B cell (primary cell): ENCODE measurements around the gene EHD1. TPM values are rescaled to one million over a fixed set of nuclear protein-coding genes. Genes with fewer than 3 reads are reported as not detected.
"Not testable (repeated sequence)": the region's sequence is repeated elsewhere in the genome, so short reads cannot be mapped to it uniquely, and the experiment has no call there.

Source experiments
- ATAC-seq: fragments of 200-7000 bp; cut with Tn5 transposase; one replicate; pipeline ENCODE4 v1.10.0; 2021; ENCODE audit warnings: low read depth, mild to moderate bottlenecking, moderate number of reproducible peaks, moderate library complexity
- CTCF ChIA-PET: fragments of 350-600 bp; sonication (Branson Sonifier 250); formaldehyde crosslinking; loops from one replicate; lab custom pipeline; 2021; ENCODE audit warnings: antibody characterized with exemption, inconsistent platforms; lab: Charles Lee
- POLR2A ChIA-PET: fragments of 350-600 bp; sonication (Branson Sonifier 250); formaldehyde crosslinking; loops from one replicate; lab custom pipeline; 2021; ENCODE audit warnings: antibody characterized with exemption; lab: Charles Lee
- DNase-seq: peaks from one replicate; pipeline ENCODE4 v3.0.0; 2013
- H2AFZ ChIP-seq: 2 replicates; pipeline ENCODE4 v1.6.1; 2012; ENCODE audit warnings: mild to moderate bottlenecking, low read depth, low read length; ENCODE audit not compliant: insufficient read depth, poor library complexity, severe bottlenecking
- H3K27ac ChIP-seq, 2 donors: 1 replicate in 1 of 2; 2 replicates in 1 of 2; pipeline ENCODE4 v1.5.1; 2012 to 2013; ENCODE audit warnings: low read length in 2 of 2, mild to moderate bottlenecking in 2 of 2, moderate library complexity in 1 of 2
- H3K27me3 ChIP-seq, 4 experiments: fragments of 200-600 bp in 1 of 4; sonication (generic) in 1 of 4; replicated peaks in 1 of 4; 1 replicate in 2 of 4; 2 replicates in 2 of 4; pipeline versions ENCODE4 v1.6.1 to v1.7.0; 2013 to 2016; ENCODE audit warnings: low read length in 3 of 4, mild to moderate bottlenecking in 2 of 4, mixed read lengths in 1 of 4, moderate library complexity in 1 of 4; ENCODE audit not compliant: insufficient read depth in 4 of 4, control insufficient read depth in 3 of 4; ENCODE audit errors: control extremely low read depth in 1 of 4
- H3K36me3 ChIP-seq, 2 experiments: replicated peaks in 1 of 2; 1 replicate in 1 of 2; 2 replicates in 1 of 2; pipeline versions ENCODE4 v1.6.1 to v1.7.1; 2013; ENCODE audit warnings: low read length in 1 of 2; ENCODE audit not compliant: insufficient read depth in 2 of 2, control insufficient read depth in 1 of 2; ENCODE audit errors: control extremely low read depth in 1 of 2, extremely low read depth in 1 of 2
- H3K4me1 ChIP-seq, 2 donors: fragments of 200-600 bp in 1 of 2; sonication (generic) in 1 of 2; 1 replicate in 1 of 2; 2 replicates in 1 of 2; pipeline versions ENCODE4 v1.5.1 to v1.6.1; 2013 to 2017; ENCODE audit warnings: low read length in 2 of 2; ENCODE audit not compliant: control insufficient read depth in 2 of 2, insufficient read depth in 2 of 2
- H3K4me2 ChIP-seq: replicated peaks from 2 replicates; pipeline ENCODE3; 2012; ENCODE audit warnings: mild to moderate bottlenecking, low read depth, low read length; ENCODE audit not compliant: poor library complexity, severe bottlenecking
- H3K4me3 ChIP-seq, 5 experiments: fragments of 200-600 bp in 1 of 5; sonication (generic) in 1 of 5; 1 replicate in 3 of 5; 2 replicates in 2 of 5; pipeline versions ENCODE4 v1.5.1 to v1.7.0; 2011 to 2016; ENCODE audit warnings: low read length in 4 of 5, mild to moderate bottlenecking in 4 of 5, low read depth in 2 of 5, control low read depth in 1 of 5, moderate library complexity in 1 of 5; ENCODE audit not compliant: insufficient read depth in 1 of 5; ENCODE audit errors: control extremely low read depth in 1 of 5, extremely low read depth in 1 of 5
- H3K79me2 ChIP-seq: fragments of 200-600 bp; sonication (generic); one replicate; pipeline ENCODE4 v1.6.0; 2016; ENCODE audit warnings: low read length; ENCODE audit not compliant: control insufficient read depth, insufficient read depth
- H3K9ac ChIP-seq: fragments of 200-600 bp; sonication (generic); 2 replicates; pipeline ENCODE4 v1.6.1; 2017; ENCODE audit warnings: mild to moderate bottlenecking, low read length, moderate library complexity
- H3K9me3 ChIP-seq, 3 donors: one replicate each; pipeline versions ENCODE4 v1.6.1 to v1.7.1; 2013; ENCODE audit warnings: low read length in 2 of 3; ENCODE audit not compliant: control insufficient read depth in 2 of 3, insufficient read depth in 1 of 3; ENCODE audit errors: control extremely low read depth in 1 of 3
- H4K20me1 ChIP-seq: 2 replicates; pipeline ENCODE4 v1.6.0; 2012; ENCODE audit warnings: mild to moderate bottlenecking, low read length; ENCODE audit not compliant: insufficient read depth, control insufficient read depth, poor library complexity, severe bottlenecking
- H3K27ac Mint-ChIP-seq: one replicate; pipeline ENCODE4 v1.8.0; 2021; ENCODE audit warnings: mixed read lengths
- H3K27me3 Mint-ChIP-seq: one replicate; pipeline ENCODE4 v1.8.0; 2021; ENCODE audit warnings: mixed read lengths
- H3K4me1 Mint-ChIP-seq: one replicate; pipeline ENCODE4 v1.8.0; 2021; ENCODE audit warnings: mixed read lengths
- H3K4me3 Mint-ChIP-seq: one replicate; pipeline ENCODE4 v1.8.0; 2021; ENCODE audit warnings: mixed read lengths
- H3K9me3 Mint-ChIP-seq: one replicate; pipeline ENCODE4 v1.8.0; 2022; ENCODE audit warnings: mixed read lengths; ENCODE audit not compliant: insufficient read depth
- EZH2 ChIP-seq: IDR thresholded peaks from 2 replicates; pipeline ENCODE4 v1.6.1; 2012; ENCODE audit warnings: borderline replicate concordance, low read depth, mild to moderate bottlenecking, moderate library complexity, low read length; ENCODE audit not compliant: insufficient read depth, poor library complexity, severe bottlenecking
- WGBS: methylation state at CpG from one replicate; pipeline ENCODE4 v1.1.5; 2013; ENCODE audit warnings: missing lambda C conversion rate; ENCODE audit not compliant: insufficient coverage; 5-methylcytosine and 5-hydroxymethylcytosine counted together
- intact Hi-C: fragments of 100-400 bp; cut with micrococcal nuclease; formaldehyde crosslinking; loops from one replicate; pipeline ENCODE4 v1.10.0; 2022
- polyA plus RNA-seq: library from polyadenylated mRNA; depleted of rRNA; stranded (reverse); fragments of >200 nt; gene quantifications from 2 replicates; pipeline ENCODE4 v1.2.3, GENCODE V29; 2012
- total RNA-seq, 2 donors: library from RNA; stranded (reverse); fragments of 120-200 nt in 1 of 2; gene quantifications; 1 replicate in 1 of 2; 2 replicates in 1 of 2; pipeline versions ENCODE4 v1.2.3 to v1.2.4, GENCODE V29; 2013 to 2022
- TF ChIP-seq, protein P1 (sequence below): fragments of 200-600 bp; IDR thresholded peaks from one replicate; pipeline ENCODE4 v1.8.0; 2022; ENCODE audit warnings: antibody characterized with exemption, mild to moderate bottlenecking

The EHD1 gene
- total and polyA plus RNA-seq, 2 donors (not counting 1 experiment from before 2014, with no cell fraction given), result 208 to 280 TPM

DNA sequence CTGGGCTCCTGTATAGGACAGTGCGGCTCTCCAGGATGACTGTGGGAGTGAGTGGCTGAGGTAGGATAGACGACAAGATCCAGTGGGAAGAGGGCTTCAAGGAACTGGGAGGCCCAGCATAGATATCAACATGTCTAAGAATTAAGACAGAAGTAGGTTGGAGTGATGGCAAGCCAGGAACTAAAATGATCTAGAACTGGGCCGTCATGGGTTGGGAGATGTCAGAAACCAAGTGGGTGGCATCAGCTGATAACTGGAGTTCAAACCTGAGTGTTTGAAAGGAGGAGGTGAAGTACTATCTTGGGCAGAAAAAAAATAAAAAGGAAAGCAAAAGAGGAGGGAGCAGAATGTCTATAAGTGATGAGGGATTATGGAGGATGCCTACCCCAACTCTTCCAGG is 60.9 kb downstream of the EHD1 start:
- H3K36me3 ChIP-seq, result no peaks in the 10 kb centered on the region
- Mint-ChIP-seq H3K27me3 (no peaks in the 10 kb centered on the region), H3K27ac (no peak overlapping the region), H3K4me1 (peaks cover 17% of the 10 kb centered on the region), H3K9me3 (no peaks in the 10 kb centered on the region), H3K4me3 (no peak overlapping the region)
- no peaks in the 10 kb centered on the region for H4K20me1 ChIP-seq
- TF ChIP-seq, protein P1, sequence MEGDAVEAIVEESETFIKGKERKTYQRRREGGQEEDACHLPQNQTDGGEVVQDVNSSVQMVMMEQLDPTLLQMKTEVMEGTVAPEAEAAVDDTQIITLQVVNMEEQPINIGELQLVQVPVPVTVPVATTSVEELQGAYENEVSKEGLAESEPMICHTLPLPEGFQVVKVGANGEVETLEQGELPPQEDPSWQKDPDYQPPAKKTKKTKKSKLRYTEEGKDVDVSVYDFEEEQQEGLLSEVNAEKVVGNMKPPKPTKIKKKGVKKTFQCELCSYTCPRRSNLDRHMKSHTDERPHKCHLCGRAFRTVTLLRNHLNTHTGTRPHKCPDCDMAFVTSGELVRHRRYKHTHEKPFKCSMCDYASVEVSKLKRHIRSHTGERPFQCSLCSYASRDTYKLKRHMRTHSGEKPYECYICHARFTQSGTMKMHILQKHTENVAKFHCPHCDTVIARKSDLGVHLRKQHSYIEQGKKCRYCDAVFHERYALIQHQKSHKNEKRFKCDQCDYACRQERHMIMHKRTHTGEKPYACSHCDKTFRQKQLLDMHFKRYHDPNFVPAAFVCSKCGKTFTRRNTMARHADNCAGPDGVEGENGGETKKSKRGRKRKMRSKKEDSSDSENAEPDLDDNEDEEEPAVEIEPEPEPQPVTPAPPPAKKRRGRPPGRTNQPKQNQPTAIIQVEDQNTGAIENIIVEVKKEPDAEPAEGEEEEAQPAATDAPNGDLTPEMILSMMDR, result no peak
- no peak for TF ChIP-seq EZH2
- no peak overlapping the region for H3K4me3 ChIP-seq
- ChIA-PET POLR2A (no interaction called here), CTCF (no interaction called here)
- ATAC-seq, result no peak
- no peak overlapping the region for H3K27ac ChIP-seq
- no peaks in the 10 kb centered on the region for H3K27me3 ChIP-seq
- H3K79me2 ChIP-seq, result no peaks in the 10 kb centered on the region
- DNase-seq, result no peak
- peaks cover 6 to 15% of the 10 kb centered on the region in 2 donors for H3K4me1 ChIP-seq
- no peak overlapping the region for H3K9ac ChIP-seq
- no peak overlapping the region for H2AFZ ChIP-seq
- no peak overlapping the region for H3K4me2 ChIP-seq
- WGBS, result 95% methylated on average over 3 of the region's 3 CpGs
- H3K9me3 ChIP-seq, result no peaks in the 10 kb centered on the region
- intact Hi-C loops, result no loop called here

DNA sequence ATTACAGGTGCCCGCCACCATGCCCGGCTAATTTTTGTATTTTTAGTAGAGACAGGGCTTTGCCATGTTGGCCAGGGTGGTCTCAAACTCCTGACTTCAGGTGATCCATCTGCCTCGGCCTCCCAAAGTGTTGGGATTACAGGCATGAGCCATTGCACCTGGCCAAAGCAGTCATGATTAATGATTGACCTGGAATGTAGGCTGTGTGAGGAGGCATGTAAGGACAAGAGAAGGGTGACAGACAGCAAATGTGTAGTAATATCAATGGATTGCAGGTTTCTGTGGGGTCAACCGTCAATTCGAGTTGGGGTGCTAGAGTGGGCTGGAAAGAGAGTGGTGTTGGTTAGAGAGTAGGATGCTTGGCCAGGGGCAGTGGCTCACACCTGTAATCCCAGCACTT is 63.0 kb downstream of the EHD1 start:
- H4K20me1 ChIP-seq, H3K27me3 ChIP-seq, H3K36me3 ChIP-seq, H3K79me2 ChIP-seq, DNase-seq, H3K4me2 ChIP-seq, H3K4me3 ChIP-seq, H2AFZ ChIP-seq, H3K9ac ChIP-seq, H3K27me3 Mint-ChIP-seq, H3K4me3 Mint-ChIP-seq, H3K27ac ChIP-seq, intact Hi-C loops, H3K9me3 ChIP-seq, ATAC-seq, H3K9me3 Mint-ChIP-seq: not testable (repeated sequence)
- H3K4me1 ChIP-seq, result peaks cover 6 to 21% of the 10 kb centered on the region in 2 donors
- POLR2A ChIA-PET, result interaction anchor here (0.8 to 1.4 kb wide), 3 partner anchors 13 to 36 kb away, joined by 3 to 10 read pairs (median 8); partner anchors contain the start of genes CDC42BPG and MAP4K2
- Mint-ChIP-seq H3K27ac (peak overlapping the region; percentile 46), H3K4me1 (peaks cover 22% of the 10 kb centered on the region)
- WGBS, result 95% methylated on average over 3 of the region's 5 CpGs
- CTCF ChIA-PET, result interaction anchor here (0.8 to 1.6 kb wide), 4 partner anchors 33 to 66 kb away, joined by 3 read pairs; no protein-coding TSS in a partner anchor
